Prostate gland (tissue), 2 donors: ENCODE results near the gene PPM1L. TPM values are rescaled to one million over a fixed set of nuclear protein-coding genes. Genes with fewer than 3 reads are reported as not detected.

Experiments
- DNase-seq: peaks from one replicate; pipeline ENCODE4 v3.0.0-alpha.2; 2019; ENCODE audit warnings: low spot score
- H3K27ac ChIP-seq, 2 donors: fragments of 200-600 bp; sonication (generic); 2 replicates each; pipeline ENCODE4 v1.5.1; 2017 to 2019
- H3K27me3 ChIP-seq: fragments of 200-600 bp; sonication (generic); replicated peaks from 2 replicates; pipeline ENCODE4 v1.5.1; 2019; ENCODE audit not compliant: insufficient read depth
- H3K36me3 ChIP-seq, 2 donors: fragments of 200-600 bp; sonication (generic); 1 replicate in 1 of 2; 2 replicates in 1 of 2; pipeline versions ENCODE4 v1.5.1 to v1.8.1; 2017 to 2019
- H3K4me1 ChIP-seq: fragments of 200-600 bp; sonication (generic); replicated peaks from 2 replicates; pipeline ENCODE4 v1.5.1; 2019
- H3K4me3 ChIP-seq, 2 donors: fragments of 200-600 bp; sonication (generic); 2 replicates each; pipeline ENCODE4 v1.5.1; 2017 to 2019
- H3K9me3 ChIP-seq: fragments of 200-600 bp; sonication (generic); 2 replicates; pipeline ENCODE4 v1.5.1; 2017
- POLR2A ChIP-seq: fragments of 450-650 bp; IDR thresholded peaks from one replicate; pipeline ENCODE4 v1.6.1; 2016; ENCODE audit warnings: antibody characterized with exemption, mild to moderate bottlenecking
- POLR2AphosphoS5 ChIP-seq: sonication (generic); formaldehyde crosslinking; IDR thresholded peaks from one replicate; pipeline ENCODE4 v1.6.1; 2017; ENCODE audit warnings: antibody characterized with exemption
- WGBS: methylation state at CpG from one replicate; pipeline ENCODE4 v1.1.5; 2018; 5-methylcytosine and 5-hydroxymethylcytosine counted together
- intact Hi-C: fragments of 100-400 bp; cut with DNase I; formaldehyde crosslinking; loops from one replicate; pipeline ENCODE4 v1.14.2; 2022
- total RNA-seq, 2 donors: library from RNA; depleted of rRNA; stranded (reverse); fragments of >200 nt; gene quantifications; one replicate each; pipeline ENCODE4 v1.1.0, GENCODE V29; 2016
- TF ChIP-seq, protein P1 (sequence below), 4 experiments: fragments of 200-600 bp in 2 of 4; fragments of 450-650 bp in 2 of 4; sonication (generic) in 2 of 4; IDR thresholded peaks; 1 replicate in 3 of 4; 2 replicates in 1 of 4; pipeline ENCODE4 v1.5.1; 2016 to 2019; ENCODE audit warnings: antibody characterized with exemption in 4 of 4, mild to moderate bottlenecking in 2 of 4, moderate library complexity in 2 of 4

PPM1L gene
- total RNA-seq, 2 donors from 2014 or later, result 23.6 to 27.0 TPM

GRCh38 chr3:160857476-160858119 is 101.6 kb downstream of the PPM1L start:
- Histone ChIP-seq H3K9me3 (no peaks in the 10 kb centered on the region), H3K4me1 (no peaks in the 10 kb centered on the region), H3K4me3 (no peak overlapping the region), H3K27me3 (no peaks in the 10 kb centered on the region), H3K36me3 (no peaks in the 10 kb centered on the region), H3K27ac (no peak overlapping the region)
- DNase-seq, result no peak
- intact Hi-C loops, result no loop called here
- WGBS, result 91% methylated on average over 2 of the region's 2 CpGs
- TF ChIP-seq, protein P1, sequence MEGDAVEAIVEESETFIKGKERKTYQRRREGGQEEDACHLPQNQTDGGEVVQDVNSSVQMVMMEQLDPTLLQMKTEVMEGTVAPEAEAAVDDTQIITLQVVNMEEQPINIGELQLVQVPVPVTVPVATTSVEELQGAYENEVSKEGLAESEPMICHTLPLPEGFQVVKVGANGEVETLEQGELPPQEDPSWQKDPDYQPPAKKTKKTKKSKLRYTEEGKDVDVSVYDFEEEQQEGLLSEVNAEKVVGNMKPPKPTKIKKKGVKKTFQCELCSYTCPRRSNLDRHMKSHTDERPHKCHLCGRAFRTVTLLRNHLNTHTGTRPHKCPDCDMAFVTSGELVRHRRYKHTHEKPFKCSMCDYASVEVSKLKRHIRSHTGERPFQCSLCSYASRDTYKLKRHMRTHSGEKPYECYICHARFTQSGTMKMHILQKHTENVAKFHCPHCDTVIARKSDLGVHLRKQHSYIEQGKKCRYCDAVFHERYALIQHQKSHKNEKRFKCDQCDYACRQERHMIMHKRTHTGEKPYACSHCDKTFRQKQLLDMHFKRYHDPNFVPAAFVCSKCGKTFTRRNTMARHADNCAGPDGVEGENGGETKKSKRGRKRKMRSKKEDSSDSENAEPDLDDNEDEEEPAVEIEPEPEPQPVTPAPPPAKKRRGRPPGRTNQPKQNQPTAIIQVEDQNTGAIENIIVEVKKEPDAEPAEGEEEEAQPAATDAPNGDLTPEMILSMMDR (IDR thresholded peaks at IDR 0.05), result no peak
- TF ChIP-seq POLR2AphosphoS5 (no peak), POLR2A (no peak)

DNA sequence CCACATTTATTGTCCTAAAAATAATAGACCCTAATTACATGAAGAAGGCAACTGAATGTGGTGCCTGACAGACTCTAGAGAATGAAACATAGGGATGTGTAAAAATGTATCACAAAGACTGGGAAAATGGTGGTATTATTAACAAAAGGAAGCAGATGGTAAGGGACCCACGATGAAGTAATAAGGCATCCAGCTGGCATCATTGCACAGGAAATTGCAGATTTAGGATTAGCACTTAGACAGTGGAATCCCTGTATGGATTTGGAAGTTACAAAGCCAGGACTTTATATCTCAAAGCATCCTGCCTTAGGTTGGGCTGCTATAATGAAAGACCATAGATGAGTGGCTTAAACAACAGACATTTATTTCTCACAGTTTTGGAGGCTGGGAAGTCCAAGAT is 104.3 kb downstream of the PPM1L start:
- TF ChIP-seq, protein P1 (IDR thresholded peaks at IDR 0.05), result no peak
- no peak for TF ChIP-seq POLR2AphosphoS5
- TF ChIP-seq POLR2A, result no peak
- Histone ChIP-seq H3K27ac (no peak overlapping the region), H3K9me3 (no peaks in the 10 kb centered on the region), H3K4me1 (no peaks in the 10 kb centered on the region), H3K36me3 (no peaks in the 10 kb centered on the region), H3K4me3 (no peak overlapping the region), H3K27me3 (no peaks in the 10 kb centered on the region)
- intact Hi-C loops, result no loop called here
- 86% methylated on average over 1 of the region's 1 CpG for WGBS
- no peak for DNase-seq

DNA sequence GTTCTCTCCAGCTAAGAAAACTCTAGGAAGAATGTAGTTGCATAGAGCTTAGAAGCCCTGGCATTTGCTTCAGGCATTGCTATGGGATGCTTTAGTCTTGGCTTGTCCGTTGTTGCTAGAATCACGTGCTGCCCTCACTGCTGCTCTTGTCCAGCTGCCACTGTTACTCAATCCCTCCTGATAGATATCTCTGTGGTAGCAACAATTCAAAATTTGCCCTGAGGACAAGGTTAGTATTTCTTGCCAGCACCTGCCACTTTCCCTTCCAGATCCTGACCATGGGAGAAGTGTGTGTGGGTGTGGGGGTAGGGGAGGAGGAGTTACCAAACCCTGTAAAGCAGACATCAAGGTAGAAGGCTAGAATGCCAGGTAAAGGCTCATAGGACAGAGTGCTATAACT is 113.8 kb downstream of the PPM1L start:
- 56% methylated on average over 2 of the region's 2 CpGs for WGBS
- Histone ChIP-seq H3K9me3 (no peaks in the 10 kb centered on the region), H3K27me3 (no peaks in the 10 kb centered on the region), H3K4me1 (no peaks in the 10 kb centered on the region), H3K4me3 (no peak overlapping the region), H3K27ac (no peak overlapping the region), H3K36me3 (no peaks in the 10 kb centered on the region)
- DNase-seq, result peak; percentile 56
- intact Hi-C loops, result loop anchor here (5.0 kb wide), 2 partner anchors 58 to 113 kb away; partner anchors contain the start of gene PPM1L
- TF ChIP-seq POLR2AphosphoS5 (peak; percentile 46), POLR2A (no peak)

DNA sequence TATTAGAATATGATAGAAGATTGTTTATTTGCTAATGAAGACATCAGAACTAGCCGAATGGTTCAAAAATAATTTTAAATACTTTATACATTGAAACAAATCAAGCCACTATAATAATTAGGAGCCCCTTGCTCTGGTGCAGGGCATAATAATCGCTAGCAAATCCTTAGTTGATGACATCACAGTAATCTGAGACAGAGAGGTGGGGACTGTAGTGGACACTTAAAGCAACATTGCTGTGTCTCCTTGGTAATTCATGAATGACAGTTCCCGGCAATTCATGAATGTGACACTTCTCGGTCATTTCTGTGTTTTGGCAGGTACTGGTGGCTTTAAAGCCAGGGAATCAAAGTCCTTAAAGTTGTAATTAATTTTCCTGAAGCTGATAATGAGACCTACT is 114.3 kb downstream of the PPM1L start:
- no peaks in the 10 kb centered on the region for H3K4me1 ChIP-seq
- no peaks in the 10 kb centered on the region for H3K27me3 ChIP-seq
- H3K9me3 ChIP-seq, result no peaks in the 10 kb centered on the region
- no peaks in the 10 kb centered on the region for H3K36me3 ChIP-seq
- H3K27ac ChIP-seq, result no peak overlapping the region
- TF ChIP-seq, protein P1 (IDR thresholded peaks at IDR 0.05), result no peak
- TF ChIP-seq POLR2A (no peak), POLR2AphosphoS5 (no peak)
- DNase-seq, result no peak
- intact Hi-C loops, result loop anchor here (5.0 kb wide), 1 partner anchor 113 kb away; the partner anchor contains the start of gene PPM1L
- 59% methylated on average over 4 of the region's 4 CpGs for WGBS
- no peak overlapping the region for H3K4me3 ChIP-seq

DNA sequence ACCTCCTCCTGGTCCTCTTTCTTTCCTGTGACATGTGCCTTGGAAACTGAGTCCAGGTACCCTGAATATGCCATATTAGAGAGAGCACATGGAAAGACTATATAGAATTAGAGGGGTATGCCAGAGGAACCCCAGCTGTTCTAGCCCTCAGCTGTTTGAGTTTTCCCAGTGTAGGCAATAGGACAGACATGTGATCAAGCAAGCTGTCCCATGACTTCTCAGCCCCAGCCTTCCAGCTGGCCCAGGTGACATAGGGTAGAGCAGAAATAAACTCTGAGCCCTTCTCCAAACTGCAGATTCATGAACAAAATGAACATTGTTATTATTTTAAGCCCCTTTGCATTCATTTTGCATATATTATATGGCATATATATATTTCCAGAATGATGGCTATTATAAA is 118.7 kb downstream of the PPM1L start:
- Histone ChIP-seq H3K4me3 (no peak overlapping the region), H3K27me3 (no peaks in the 10 kb centered on the region), H3K4me1 (no peaks in the 10 kb centered on the region), H3K27ac (no peak overlapping the region), H3K9me3 (no peaks in the 10 kb centered on the region), H3K36me3 (no peaks in the 10 kb centered on the region)
- intact Hi-C loops, result loop anchor here (5.0 kb wide), 1 partner anchor 117 kb away; the partner anchor contains the start of gene PPM1L
- TF ChIP-seq POLR2AphosphoS5, result no peak
- TF ChIP-seq, protein P1 (IDR thresholded peaks at IDR 0.05), result no peak
- TF ChIP-seq POLR2A, result no peak
- DNase-seq, result no peak
